GM23338 (cell line): ENCODE measurements around the gene TSEN2. TPM values are rescaled to one million over a fixed set of nuclear protein-coding genes. Genes with fewer than 3 reads are reported as not detected.

ENCODE experiments used
- ATAC-seq: fragments of 200-7000 bp; cut with Tn5 transposase; 3 replicates; pipeline ENCODE4 v1.9.1; 2020
- DNase-seq: peaks from one replicate; pipeline ENCODE4 v3.0.0-alpha.2; 2015; ENCODE audit warnings: low spot score
- H2AFZ ChIP-seq: fragments of 200-600 bp; sonication (generic); 2 replicates; pipeline ENCODE4 v1.8.0; 2016; ENCODE audit warnings: antibody characterized with exemption, mild to moderate bottlenecking, moderate library complexity
- H3F3A ChIP-seq: fragments of 200-600 bp; sonication (generic); replicated peaks from 2 replicates; pipeline ENCODE4 v1.8.0; 2017; ENCODE audit warnings: antibody characterized with exemption, mixed run types, low read depth
- H3K27ac ChIP-seq: fragments of 200-600 bp; sonication (generic); 2 replicates; pipeline ENCODE4 v1.6.1; 2016; ENCODE audit warnings: low read depth
- H3K27me3 ChIP-seq: fragments of 200-600 bp; sonication (generic); 2 replicates; pipeline ENCODE4 v1.8.0; 2016; ENCODE audit warnings: mild to moderate bottlenecking, mixed run types, moderate library complexity; ENCODE audit not compliant: insufficient read depth
- H3K36me3 ChIP-seq: fragments of 200-600 bp; sonication (generic); 2 replicates; pipeline ENCODE4 v1.8.0; 2016; ENCODE audit warnings: mild to moderate bottlenecking; ENCODE audit not compliant: insufficient read depth
- H3K4me1 ChIP-seq: fragments of 200-600 bp; sonication (generic); 2 replicates; pipeline ENCODE4 v1.8.0; 2016; ENCODE audit warnings: mild to moderate bottlenecking, moderate library complexity; ENCODE audit not compliant: insufficient read depth
- H3K4me2 ChIP-seq: fragments of 200-600 bp; sonication (generic); 2 replicates; pipeline ENCODE4 v1.7.1; 2017; ENCODE audit warnings: mixed run types
- H3K4me3 ChIP-seq: fragments of 200-600 bp; sonication (generic); 2 replicates; pipeline ENCODE4 v1.6.1; 2016; ENCODE audit warnings: mixed run types
- H3K79me2 ChIP-seq: fragments of 200-600 bp; sonication (generic); replicated peaks from 2 replicates; pipeline ENCODE4 v1.8.0; 2017; ENCODE audit warnings: mild to moderate bottlenecking; ENCODE audit not compliant: insufficient read depth
- H3K9me2 ChIP-seq: fragments of 200-600 bp; sonication (generic); 2 replicates; pipeline ENCODE4 v1.8.0; 2017; ENCODE audit not compliant: insufficient read depth
- H4K20me1 ChIP-seq: fragments of 200-600 bp; sonication (generic); replicated peaks from 2 replicates; pipeline ENCODE4 v1.8.0; 2017; ENCODE audit warnings: mild to moderate bottlenecking; ENCODE audit not compliant: insufficient read depth
- H3K27ac Mint-ChIP-seq: 2 replicates; pipeline ENCODE4 v1.8.0; 2020; ENCODE audit warnings: inconsistent platforms, mild to moderate bottlenecking, moderate library complexity, mixed read lengths
- H3K27me3 Mint-ChIP-seq: 3 replicates; pipeline ENCODE4 v1.8.0; 2022; ENCODE audit warnings: low read depth, mild to moderate bottlenecking, moderate library complexity, mixed read lengths, inconsistent platforms; ENCODE audit not compliant: insufficient read depth, poor library complexity
- H3K36me3 Mint-ChIP-seq: 3 replicates; pipeline ENCODE4 v1.8.0; 2021; ENCODE audit warnings: low read depth, mild to moderate bottlenecking, inconsistent platforms, moderate library complexity, mixed read lengths
- H3K4me1 Mint-ChIP-seq: 3 replicates; pipeline ENCODE4 v1.8.0; 2020; ENCODE audit warnings: mild to moderate bottlenecking, inconsistent platforms, mixed read lengths
- H3K4me3 Mint-ChIP-seq: 3 replicates; pipeline ENCODE4 v1.8.0; 2021; ENCODE audit warnings: moderate library complexity, mild to moderate bottlenecking, inconsistent platforms, mixed read lengths
- H3K9me3 Mint-ChIP-seq: 3 replicates; pipeline ENCODE4 v1.8.0; 2020; ENCODE audit warnings: moderate library complexity, mild to moderate bottlenecking, inconsistent platforms, mixed read lengths
- CREB1 ChIP-seq: fragments of 250-450 bp; sonication (Bioruptor Pico); IDR thresholded peaks from 2 replicates; pipeline ENCODE4 v1.5.0; 2020; ENCODE audit warnings: low read depth, mild to moderate bottlenecking, moderate library complexity
- CTCF ChIP-seq, 2 experiments: fragments of 200-600 bp in 1 of 2; sonication (generic) in 1 of 2; conservative IDR thresholded peaks; 2 replicates each; pipeline versions ENCODE4 v1.5.1 to v1.6.1; 2016 to 2017; ENCODE audit warnings: antibody characterized with exemption in 2 of 2, low read depth in 2 of 2, mild to moderate bottlenecking in 2 of 2, moderate library complexity in 1 of 2
- ETS1 ChIP-seq: IDR thresholded peaks from 2 replicates; pipeline ENCODE4 v1.6.1; 2016; ENCODE audit warnings: antibody characterized with exemption
- EZH2 ChIP-seq: fragments of 200-600 bp; sonication (generic); IDR thresholded peaks from one replicate; pipeline ENCODE4 v1.8.0; 2017; ENCODE audit warnings: antibody characterized with exemption, mild to moderate bottlenecking, low read depth; ENCODE audit not compliant: unreplicated experiment
- EZH2phosphoT487 ChIP-seq: fragments of 200-600 bp; sonication (generic); IDR thresholded peaks from one replicate; pipeline ENCODE4 v1.8.1; 2018; ENCODE audit warnings: antibody characterized with exemption; ENCODE audit not compliant: unreplicated experiment
- JUNB ChIP-seq: IDR thresholded peaks from one replicate; pipeline ENCODE4 v1.6.1; 2016; ENCODE audit warnings: antibody characterized with exemption; ENCODE audit not compliant: unreplicated experiment
- NANOG ChIP-seq: IDR thresholded peaks from 2 replicates; pipeline ENCODE4 v1.6.1; 2016; ENCODE audit warnings: antibody characterized with exemption, borderline replicate concordance
- POLR2AphosphoS5 ChIP-seq: IDR thresholded peaks from 2 replicates; pipeline ENCODE4 v1.6.1; 2016; ENCODE audit warnings: antibody characterized with exemption, low read depth
- REST ChIP-seq: IDR thresholded peaks from one replicate; pipeline ENCODE4 v1.6.1; 2018; ENCODE audit warnings: antibody characterized with exemption; ENCODE audit not compliant: unreplicated experiment
- STAT1 ChIP-seq: IDR thresholded peaks from one replicate; pipeline ENCODE4 v1.6.1; 2016; ENCODE audit warnings: antibody characterized with exemption; ENCODE audit not compliant: unreplicated experiment
- ZNF114 ChIP-seq: fragments of 250-450 bp; sonication (Bioruptor Pico); IDR thresholded peaks from 2 replicates; pipeline ENCODE4 v1.5.0; 2020; ENCODE audit warnings: mild to moderate bottlenecking, moderate library complexity
- ZNF331 ChIP-seq: fragments of 250-450 bp; sonication (Bioruptor Pico); IDR thresholded peaks from 2 replicates; pipeline ENCODE4 v1.5.0; 2020; ENCODE audit warnings: low read depth, mild to moderate bottlenecking, moderate library complexity
- ZNF462 ChIP-seq: fragments of 250-450 bp; sonication (Bioruptor Pico); IDR thresholded peaks from 2 replicates; pipeline ENCODE4 v1.5.0; 2020; ENCODE audit warnings: mild to moderate bottlenecking, moderate library complexity
- polyA plus RNA-seq: library from polyadenylated mRNA; unstranded; fragments of >200 nt; fragmentation: Nextera tagmentation; extraction: Ambion mirVana; gene quantifications from 2 replicates; pipeline ENCODE4 v1.2.1, GENCODE V29; 2016
- total RNA-seq: library from RNA; depleted of rRNA; stranded (reverse); fragments of >200 nt; shearing (Covaris generic); gene quantifications from 2 replicates; pipeline ENCODE4 v1.2.3, GENCODE V29; 2014

TSEN2 gene
- total and polyA plus RNA-seq, 2 experiments from 2014 or later, result 27.7 to 30.0 TPM

- H3K4me1 ChIP-seq, result peaks cover 11% of the 10 kb centered on the region
- no peak overlapping the region for H3K27ac ChIP-seq
- H3K4me3 ChIP-seq, result no peak overlapping the region
- Mint-ChIP-seq H3K4me3 (no peak overlapping the region), H3K27ac (no peak overlapping the region), H3K27me3 (peaks cover 8% of the 10 kb centered on the region), H3K9me3 (no peaks in the 10 kb centered on the region), H3K4me1 (peaks cover 19% of the 10 kb centered on the region), H3K36me3 (no peaks in the 10 kb centered on the region; the same call in 2 of the 3 replicates)
- no peak for DNase-seq
- no peaks in the 10 kb centered on the region for H4K20me1 ChIP-seq
- H2AFZ ChIP-seq, result peak overlapping the region; percentile 66; the same call in 1 of the 2 replicates
- no peaks in the 10 kb centered on the region for H3K9me2 ChIP-seq
- no peak for TF ChIP-seq ZNF462 (CRISPR knock-in tag)
- no peak for TF ChIP-seq JUNB
- TF ChIP-seq ETS1, result no peak
- TF ChIP-seq CTCF (conservative IDR thresholded peaks at IDR 0.05; ENCODE audit: low read depth in 2 of 2), result no peak
- TF ChIP-seq STAT1, result no peak
- TF ChIP-seq NANOG, result no peak
- no peak for TF ChIP-seq EZH2phosphoT487
- no peak for TF ChIP-seq ZNF331 (CRISPR knock-in tag)
- TF ChIP-seq POLR2AphosphoS5, result no peak
- TF ChIP-seq ZNF114 (CRISPR knock-in tag), result no peak
- no peak for TF ChIP-seq CREB1
- TF ChIP-seq EZH2, result no peak
- TF ChIP-seq REST, result no peak
- H3F3A ChIP-seq, result no peaks in the 10 kb centered on the region; the same call in 1 of the 2 replicates
- ATAC-seq, result no peak
- H3K36me3 ChIP-seq, result no peaks in the 10 kb centered on the region
- no peaks in the 10 kb centered on the region for H3K79me2 ChIP-seq
- no peak overlapping the region for H3K4me2 ChIP-seq
- no peaks in the 10 kb centered on the region for H3K27me3 ChIP-seq
These were observed 43.2 kb upstream of the TSEN2 start for GRCh38 chr3:12440927-12441714.
